OCI-LY1 (cell line): Measurements from ENCODE around the gene SCP2D1.

Source experiments
- H2AFZ ChIP-seq: fragments of 200-600 bp; sonication (generic), shearing (Covaris generic); 2 replicates; pipeline ENCODE4 v1.6.0; 2014; ENCODE audit warnings: antibody characterized with exemption, mild to moderate bottlenecking, low read length
- H3F3A ChIP-seq: fragments of 200-600 bp; sonication (generic), shearing (Covaris generic); 2 replicates; pipeline ENCODE4 v1.6.0; 2014; ENCODE audit warnings: mild to moderate bottlenecking, antibody characterized with exemption, low read length, moderate library complexity; ENCODE audit not compliant: insufficient read depth
- H3K27ac ChIP-seq: fragments of 200-600 bp; sonication (generic); 2 replicates; pipeline ENCODE4 v1.5.1; 2014; ENCODE audit warnings: low read length, mixed run types, mild to moderate bottlenecking, low read depth; ENCODE audit not compliant: poor library complexity, severe bottlenecking
- H3K27me3 ChIP-seq: fragments of 200-600 bp; sonication (generic); 2 replicates; pipeline ENCODE4 v1.6.0; 2014; ENCODE audit warnings: antibody characterized with exemption, mild to moderate bottlenecking, low read length, moderate library complexity; ENCODE audit not compliant: insufficient read depth
- H3K36me3 ChIP-seq: fragments of 200-600 bp; sonication (generic); 2 replicates; pipeline ENCODE4 v1.6.1; 2014; ENCODE audit warnings: mild to moderate bottlenecking, antibody characterized with exemption, low read length, moderate library complexity, mixed read lengths; ENCODE audit not compliant: insufficient read depth
- H3K4me1 ChIP-seq: fragments of 200-600 bp; sonication (generic); 2 replicates; pipeline ENCODE4 v1.5.1; 2014; ENCODE audit warnings: mild to moderate bottlenecking, low read length, moderate library complexity; ENCODE audit not compliant: insufficient read depth, severe bottlenecking
- H3K4me2 ChIP-seq: fragments of 200-600 bp; sonication (generic), shearing (Covaris generic); 2 replicates; pipeline ENCODE4 v1.6.1; 2014; ENCODE audit warnings: low read length
- H3K4me3 ChIP-seq: fragments of 200-600 bp; sonication (generic); 2 replicates; pipeline ENCODE4 v1.5.1; 2014; ENCODE audit warnings: low read length, low read depth, mild to moderate bottlenecking, mixed read lengths; ENCODE audit not compliant: poor library complexity, severe bottlenecking
- H3K79me2 ChIP-seq: fragments of 200-600 bp; shearing (Covaris generic); 2 replicates; pipeline ENCODE4 v1.6.1; 2016; ENCODE audit warnings: mixed run types, low read length, mixed read lengths; ENCODE audit not compliant: insufficient read depth
- H3K9ac ChIP-seq: fragments of 200-600 bp; sonication (generic), shearing (Covaris generic); 2 replicates; pipeline ENCODE4 v1.6.1; 2014; ENCODE audit warnings: mild to moderate bottlenecking, low read length, mixed read lengths
- H3K9me2 ChIP-seq: fragments of 200-600 bp; sonication (generic), shearing (Covaris generic); 2 replicates; pipeline ENCODE4 v1.6.1; 2014; ENCODE audit warnings: low read depth, mild to moderate bottlenecking, low read length, mixed read lengths
- H3K9me3 ChIP-seq: fragments of 200-600 bp; shearing (Covaris generic); 2 replicates; pipeline ENCODE4 v1.6.1; 2014; ENCODE audit warnings: low read length, mixed read lengths
- H4K20me1 ChIP-seq: fragments of 200-600 bp; sonication (generic), shearing (Covaris generic); 2 replicates; pipeline ENCODE4 v1.6.0; 2016; ENCODE audit warnings: mild to moderate bottlenecking, low read length; ENCODE audit not compliant: insufficient read depth
- EZH2 ChIP-seq: fragments of 200-600 bp; sonication (generic), shearing (Covaris generic); IDR thresholded peaks from 2 replicates; pipeline ENCODE4 v1.8.0; 2017; ENCODE audit warnings: borderline replicate concordance, mixed run types, mild to moderate bottlenecking, antibody characterized with exemption, low read length, moderate library complexity, mixed read lengths
- TF ChIP-seq, protein P1 (sequence below): fragments of 200-600 bp; sonication (generic), shearing (Covaris generic); IDR thresholded peaks from 2 replicates; pipeline ENCODE4 v1.5.1; 2017; ENCODE audit warnings: mild to moderate bottlenecking, antibody characterized with exemption, low read length, moderate library complexity, mixed read lengths

Gene SCP2D1

DNA sequence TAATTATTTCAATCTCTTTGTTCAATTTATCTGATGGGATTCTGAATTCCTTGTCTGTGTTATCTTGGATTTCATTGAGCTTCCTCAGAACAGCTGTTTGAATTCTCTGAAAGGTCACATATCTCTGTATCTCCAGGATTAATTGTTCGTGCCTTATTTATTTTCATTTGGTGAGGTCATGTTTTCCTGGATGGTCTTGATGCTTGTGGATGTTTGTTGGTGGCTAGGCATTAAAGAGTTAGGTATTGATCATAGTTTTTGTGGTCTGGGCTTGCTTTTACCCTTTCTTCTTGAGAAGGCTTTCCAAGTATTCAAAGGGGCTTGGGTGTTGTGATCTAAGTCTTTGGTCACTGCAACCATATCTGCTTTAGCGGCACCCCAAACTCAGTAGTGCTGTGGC, 39.4 kb upstream of the SCP2D1 start:
- Histone ChIP-seq H3K9me3 (no peaks in the 10 kb centered on the region), H3K79me2 (no peaks in the 10 kb centered on the region), H3K4me1 (no peaks in the 10 kb centered on the region), H3K9me2 (no peaks in the 10 kb centered on the region), H3K4me2 (no peak overlapping the region), H3K36me3 (no peaks in the 10 kb centered on the region), H3K27me3 (no peaks in the 10 kb centered on the region), H3K27ac (no peak overlapping the region), H3F3A (no peaks in the 10 kb centered on the region), H3K9ac (no peak overlapping the region), H4K20me1 (no peaks in the 10 kb centered on the region), H3K4me3 (no peak overlapping the region), H2AFZ (no peak overlapping the region)
- TF ChIP-seq, protein P1, sequence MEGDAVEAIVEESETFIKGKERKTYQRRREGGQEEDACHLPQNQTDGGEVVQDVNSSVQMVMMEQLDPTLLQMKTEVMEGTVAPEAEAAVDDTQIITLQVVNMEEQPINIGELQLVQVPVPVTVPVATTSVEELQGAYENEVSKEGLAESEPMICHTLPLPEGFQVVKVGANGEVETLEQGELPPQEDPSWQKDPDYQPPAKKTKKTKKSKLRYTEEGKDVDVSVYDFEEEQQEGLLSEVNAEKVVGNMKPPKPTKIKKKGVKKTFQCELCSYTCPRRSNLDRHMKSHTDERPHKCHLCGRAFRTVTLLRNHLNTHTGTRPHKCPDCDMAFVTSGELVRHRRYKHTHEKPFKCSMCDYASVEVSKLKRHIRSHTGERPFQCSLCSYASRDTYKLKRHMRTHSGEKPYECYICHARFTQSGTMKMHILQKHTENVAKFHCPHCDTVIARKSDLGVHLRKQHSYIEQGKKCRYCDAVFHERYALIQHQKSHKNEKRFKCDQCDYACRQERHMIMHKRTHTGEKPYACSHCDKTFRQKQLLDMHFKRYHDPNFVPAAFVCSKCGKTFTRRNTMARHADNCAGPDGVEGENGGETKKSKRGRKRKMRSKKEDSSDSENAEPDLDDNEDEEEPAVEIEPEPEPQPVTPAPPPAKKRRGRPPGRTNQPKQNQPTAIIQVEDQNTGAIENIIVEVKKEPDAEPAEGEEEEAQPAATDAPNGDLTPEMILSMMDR: no peak
- TF ChIP-seq EZH2: no peak

DNA sequence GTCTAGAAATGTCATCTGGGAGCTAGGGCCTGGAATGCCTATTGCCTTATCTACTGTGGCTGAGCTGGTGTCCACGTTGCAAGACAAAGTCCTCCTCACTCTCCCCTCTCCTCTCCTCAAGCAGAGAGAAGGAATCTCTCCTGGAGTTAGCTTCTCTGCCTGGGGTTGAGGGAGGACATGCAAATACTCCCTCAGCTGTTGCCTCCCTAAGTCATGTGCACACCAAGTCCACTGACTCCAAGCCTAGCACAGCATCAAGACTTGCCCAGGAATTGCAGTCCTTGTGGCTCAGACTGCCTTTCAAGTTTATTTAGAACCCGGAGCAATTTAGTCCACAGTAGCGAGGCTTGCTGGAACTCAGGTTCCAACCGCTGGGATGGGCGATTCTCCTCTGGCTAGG, 38.0 kb upstream of the SCP2D1 start:
- H3K9ac ChIP-seq: no peak overlapping the region
- H3K27me3 ChIP-seq: no peaks in the 10 kb centered on the region
- no peaks in the 10 kb centered on the region for H3F3A ChIP-seq
- no peaks in the 10 kb centered on the region for H3K9me3 ChIP-seq
- no peak overlapping the region for H3K4me3 ChIP-seq
- H3K36me3 ChIP-seq: no peaks in the 10 kb centered on the region
- H3K27ac ChIP-seq: no peak overlapping the region
- no peak overlapping the region for H2AFZ ChIP-seq
- no peaks in the 10 kb centered on the region for H4K20me1 ChIP-seq
- H3K4me2 ChIP-seq: no peak overlapping the region
- H3K4me1 ChIP-seq: no peaks in the 10 kb centered on the region
- no peaks in the 10 kb centered on the region for H3K79me2 ChIP-seq
- no peaks in the 10 kb centered on the region for H3K9me2 ChIP-seq
- TF ChIP-seq, protein P1: no peak
- no peak for TF ChIP-seq EZH2

DNA sequence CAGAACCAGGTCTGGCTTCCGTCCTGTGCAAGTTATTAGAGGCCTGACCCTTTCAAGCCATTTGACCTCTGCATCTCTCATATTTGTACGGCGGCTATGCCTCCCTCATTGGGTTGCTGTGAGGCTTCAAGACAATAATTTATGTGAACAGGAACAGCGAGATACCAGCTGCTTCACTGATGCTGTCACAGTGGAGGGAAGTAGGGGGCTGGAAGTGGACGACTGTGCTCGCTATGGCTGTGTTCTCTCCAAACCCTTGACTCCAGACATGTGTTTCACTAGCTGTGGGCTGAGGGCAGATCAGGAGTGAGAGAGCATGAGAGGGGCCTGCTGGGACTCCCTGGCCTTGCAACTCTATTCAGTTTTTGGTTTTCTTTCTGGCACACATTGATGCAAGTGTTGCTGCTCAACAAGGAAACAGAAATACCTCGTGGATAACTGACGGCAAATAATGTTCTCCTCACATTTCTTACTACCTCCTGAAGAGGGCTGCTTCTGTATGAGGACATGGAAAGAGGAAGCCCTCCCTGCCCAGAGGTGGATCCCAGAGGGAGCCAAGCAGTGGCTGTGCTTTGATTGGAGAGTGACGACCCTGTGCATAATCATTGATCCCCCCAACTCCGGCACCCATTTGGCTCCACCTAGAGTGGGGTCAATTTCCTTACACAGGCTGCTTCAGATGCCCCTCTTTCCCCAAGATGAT, 34.7 kb upstream of the SCP2D1 start:
- H2AFZ ChIP-seq: no peak overlapping the region
- H3K4me3 ChIP-seq: no peak overlapping the region
- no peaks in the 10 kb centered on the region for H3K79me2 ChIP-seq
- H3K27ac ChIP-seq: no peak overlapping the region
- H4K20me1 ChIP-seq: no peaks in the 10 kb centered on the region
- H3K4me1 ChIP-seq: no peaks in the 10 kb centered on the region
- H3K27me3 ChIP-seq: no peaks in the 10 kb centered on the region
- no peaks in the 10 kb centered on the region for H3F3A ChIP-seq
- H3K4me2 ChIP-seq: no peak overlapping the region
- H3K9ac ChIP-seq: no peak overlapping the region
- H3K9me2 ChIP-seq: no peaks in the 10 kb centered on the region
- no peaks in the 10 kb centered on the region for H3K36me3 ChIP-seq
- no peak for TF ChIP-seq EZH2
- TF ChIP-seq, protein P1: no peak
- H3K9me3 ChIP-seq: no peaks in the 10 kb centered on the region
